WTC11 (cell line): ENCODE results near the gene PI4KA. TPM values are rescaled to one million over a fixed set of nuclear protein-coding genes. Genes with fewer than 3 reads are reported as not detected.

Experiments
- ATAC-seq: fragments of 200-7000 bp; cut with Tn5 transposase; 2 replicates; pipeline ENCODE4 v1.10.0; 2021; ENCODE audit warnings: mild to moderate bottlenecking, moderate library complexity
- CTCF ChIA-PET: fragments of 300-600 bp; sonication (Branson Sonifier 250); formaldehyde crosslinking; loops from one replicate; lab custom pipeline; 2021; ENCODE audit warnings: antibody characterized with exemption; lab: Charles Lee
- POLR2A ChIA-PET: fragments of 350-600 bp; sonication (Branson Sonifier 250); formaldehyde crosslinking; loops from one replicate; lab custom pipeline; 2021; ENCODE audit warnings: antibody characterized with exemption; lab: Charles Lee
- DNase-seq: peaks from one replicate; pipeline ENCODE4 v3.0.0; 2021; ENCODE audit warnings: low spot score
- H3K27ac Mint-ChIP-seq: 2 replicates; pipeline ENCODE4 v1.8.0; 2021; ENCODE audit warnings: mixed read lengths
- H3K27me3 Mint-ChIP-seq: 2 replicates; pipeline ENCODE4 v1.8.0; 2021; ENCODE audit warnings: low read depth, mild to moderate bottlenecking, moderate library complexity, mixed read lengths
- H3K36me3 Mint-ChIP-seq: 2 replicates; pipeline ENCODE4 v1.8.0; 2021; ENCODE audit warnings: mixed read lengths
- H3K4me1 Mint-ChIP-seq: 2 replicates; pipeline ENCODE4 v1.8.0; 2022; ENCODE audit warnings: mixed read lengths
- H3K4me3 Mint-ChIP-seq: 2 replicates; pipeline ENCODE4 v1.8.0; 2021; ENCODE audit warnings: mild to moderate bottlenecking, moderate library complexity, mixed read lengths
- H3K9me3 Mint-ChIP-seq: 2 replicates; pipeline ENCODE4 v1.8.0; 2021; ENCODE audit warnings: mixed read lengths
- ARID4B ChIP-seq: sonication (generic); formaldehyde crosslinking; IDR thresholded peaks from 2 replicates; pipeline ENCODE4 v1.8.0; 2023; ENCODE audit warnings: missing genetic modification reagents, mild to moderate bottlenecking, borderline replicate concordance
- ATF1 ChIP-seq: sonication (generic); formaldehyde crosslinking; IDR thresholded peaks from 2 replicates; pipeline ENCODE4 v1.8.1; 2023; ENCODE audit warnings: mild to moderate bottlenecking, moderate library complexity, missing genetic modification reagents
- CREM ChIP-seq: sonication (generic); formaldehyde crosslinking; IDR thresholded peaks from 2 replicates; pipeline ENCODE4 v1.8.1; 2022; ENCODE audit warnings: mild to moderate bottlenecking, missing genetic modification reagents, moderate library complexity
- E2F1 ChIP-seq: sonication (generic); formaldehyde crosslinking; IDR thresholded peaks from 2 replicates; pipeline ENCODE4 v1.8.0; 2022; ENCODE audit warnings: mild to moderate bottlenecking, missing genetic modification reagents
- E2F4 ChIP-seq: sonication (generic); formaldehyde crosslinking; IDR thresholded peaks from 2 replicates; pipeline ENCODE4 v1.8.1; 2022; ENCODE audit warnings: low read depth, mild to moderate bottlenecking, moderate library complexity, missing genetic modification reagents, borderline replicate concordance
- FOXJ3 ChIP-seq: sonication (generic); formaldehyde crosslinking; IDR thresholded peaks from 2 replicates; pipeline ENCODE4 v1.9.0; 2021; ENCODE audit warnings: missing genetic modification reagents, mild to moderate bottlenecking, borderline replicate concordance
- FOXP1 ChIP-seq: sonication (generic); formaldehyde crosslinking; IDR thresholded peaks from 2 replicates; pipeline ENCODE4 v1.8.0; 2022; ENCODE audit warnings: missing genetic modification reagents, mild to moderate bottlenecking, moderate library complexity, borderline replicate concordance
- GABPB1 ChIP-seq: sonication (generic); formaldehyde crosslinking; IDR thresholded peaks from 2 replicates; pipeline ENCODE4 v1.8.1; 2023; ENCODE audit warnings: mild to moderate bottlenecking, missing genetic modification reagents
- GTF2I ChIP-seq: fragments of 250-450 bp; sonication (Bioruptor Pico); conservative IDR thresholded peaks from 2 replicates; pipeline ENCODE4 v1.4.0; 2021; ENCODE audit warnings: mild to moderate bottlenecking
- JUN ChIP-seq: sonication (generic); formaldehyde crosslinking; IDR thresholded peaks from 2 replicates; pipeline ENCODE4 v1.8.0; 2023; ENCODE audit warnings: mild to moderate bottlenecking, missing genetic modification reagents
- NFATC4 ChIP-seq: fragments of 250-450 bp; sonication (Bioruptor Pico); IDR thresholded peaks from 2 replicates; pipeline ENCODE4 v1.9.0; 2021; ENCODE audit warnings: mild to moderate bottlenecking
- NFYB ChIP-seq: sonication (generic); formaldehyde crosslinking; conservative IDR thresholded peaks from 2 replicates; pipeline ENCODE4 v1.8.0; 2022; ENCODE audit warnings: low read depth, missing genetic modification reagents
- NR2C2 ChIP-seq: sonication (generic); formaldehyde crosslinking; IDR thresholded peaks from 2 replicates; pipeline ENCODE4 v1.8.0; 2022; ENCODE audit warnings: mild to moderate bottlenecking, missing genetic modification reagents
- NR3C1 ChIP-seq: sonication (generic); formaldehyde crosslinking; conservative IDR thresholded peaks from 2 replicates; pipeline ENCODE4 v1.8.1; 2023; ENCODE audit warnings: low read depth, mild to moderate bottlenecking, missing genetic modification reagents
- OVOL2 ChIP-seq: fragments of 250-450 bp; sonication (Bioruptor Pico); IDR thresholded peaks from 2 replicates; pipeline ENCODE4 v1.9.0; 2021; ENCODE audit warnings: mild to moderate bottlenecking, borderline replicate concordance
- PREB ChIP-seq: sonication (generic); formaldehyde crosslinking; IDR thresholded peaks from 2 replicates; pipeline ENCODE4 v1.8.1; 2022; ENCODE audit warnings: mild to moderate bottlenecking, missing genetic modification reagents, moderate library complexity, borderline replicate concordance
- SOX15 ChIP-seq: fragments of 250-450 bp; sonication (Bioruptor Pico); IDR thresholded peaks from 2 replicates; pipeline ENCODE4 v1.9.0; 2021; ENCODE audit warnings: mild to moderate bottlenecking
- SP1 ChIP-seq: sonication (generic); formaldehyde crosslinking; conservative IDR thresholded peaks from 2 replicates; pipeline ENCODE4 v1.8.1; 2022; ENCODE audit warnings: missing genetic modification reagents
- USF1 ChIP-seq: sonication (generic); formaldehyde crosslinking; IDR thresholded peaks from 2 replicates; pipeline ENCODE4 v1.8.0; 2022; ENCODE audit warnings: mild to moderate bottlenecking, missing genetic modification reagents
- ZBTB21 ChIP-seq: sonication (generic); formaldehyde crosslinking; IDR thresholded peaks from 2 replicates; pipeline ENCODE4 v1.8.1; 2023; ENCODE audit warnings: mild to moderate bottlenecking, missing genetic modification reagents, borderline replicate concordance
- ZNF121 ChIP-seq: sonication (generic); formaldehyde crosslinking; IDR thresholded peaks from 2 replicates; pipeline ENCODE4 v1.8.0; 2023; ENCODE audit warnings: missing genetic modification reagents
- ZNF219 ChIP-seq: sonication (generic); formaldehyde crosslinking; IDR thresholded peaks from 2 replicates; pipeline ENCODE4 v1.8.0; 2023; ENCODE audit warnings: missing genetic modification reagents, mild to moderate bottlenecking, borderline replicate concordance
- ZNF425 ChIP-seq: fragments of 250-450 bp; sonication (Bioruptor Pico); conservative IDR thresholded peaks from 2 replicates; pipeline ENCODE4 v1.9.0; 2021; ENCODE audit warnings: mild to moderate bottlenecking
- ZNF512 ChIP-seq: sonication (generic); formaldehyde crosslinking; IDR thresholded peaks from 2 replicates; pipeline ENCODE4 v1.8.1; 2022; ENCODE audit warnings: missing genetic modification reagents, borderline replicate concordance
- total RNA-seq: library from RNA; stranded (reverse); gene quantifications from 3 replicates; pipeline ENCODE4 v1.2.3, GENCODE V29; 2021

PI4KA gene
- total RNA-seq, 1 experiment from 2014 or later: 45.5 TPM

GRCh38 chr22:20748082-20748481, 110.5 kb downstream of the PI4KA start:
- ChIA-PET CTCF (no interaction called here), POLR2A (no interaction called here)
- Mint-ChIP-seq H3K4me1 (no peaks in the 10 kb centered on the region), H3K27ac (no peak overlapping the region), H3K36me3 (peaks cover 8% of the 10 kb centered on the region), H3K9me3 (no peaks in the 10 kb centered on the region), H3K27me3 (no peaks in the 10 kb centered on the region), H3K4me3 (no peak overlapping the region)
- ATAC-seq (no peak), DNase-seq (no peak)
- TF ChIP-seq ZNF121 (CRISPR knock-in tag) (no peak), CREM (CRISPR knock-in tag) (no peak), PREB (no peak), ZNF512 (no peak), NFYB (CRISPR knock-in tag) (no peak), E2F1 (no peak), JUN (CRISPR knock-in tag) (no peak), NR3C1 (CRISPR knock-in tag) (no peak), ATF1 (CRISPR knock-in tag) (no peak), ZNF425 (CRISPR knock-in tag) (no peak), FOXJ3 (CRISPR knock-in tag) (no peak), USF1 (CRISPR knock-in tag) (no peak), ZNF219 (CRISPR knock-in tag) (no peak), FOXP1 (CRISPR knock-in tag) (no peak), SOX15 (CRISPR knock-in tag) (no peak), OVOL2 (CRISPR knock-in tag) (no peak)

- Mint-ChIP-seq H3K27ac (no peak overlapping the region), H3K4me1 (no peaks in the 10 kb centered on the region), H3K9me3 (no peaks in the 10 kb centered on the region), H3K4me3 (no peak overlapping the region), H3K27me3 (no peaks in the 10 kb centered on the region), H3K36me3 (peaks cover 8% of the 10 kb centered on the region)
- POLR2A ChIA-PET: no interaction called here
- ATAC-seq: no peak
- no peak for DNase-seq
- CTCF ChIA-PET: interaction anchor here (0.7 kb wide), 1 partner anchor 232 kb away, joined by 3 read pairs; no protein-coding TSS in a partner anchor
- no peak for TF ChIP-seq ZBTB21 (CRISPR knock-in tag)
- no peak for TF ChIP-seq NR2C2 (CRISPR knock-in tag)
- TF ChIP-seq ATF1 (CRISPR knock-in tag): no peak
- TF ChIP-seq GTF2I (CRISPR knock-in tag): no peak
- no peak for TF ChIP-seq ARID4B (CRISPR knock-in tag)
- no peak for TF ChIP-seq NR3C1 (CRISPR knock-in tag)
- TF ChIP-seq E2F4: no peak
- no peak for TF ChIP-seq ZNF121 (CRISPR knock-in tag)
- TF ChIP-seq SP1 (CRISPR knock-in tag): no peak
- TF ChIP-seq GABPB1 (CRISPR knock-in tag): no peak
- no peak for TF ChIP-seq JUN (CRISPR knock-in tag)
- no peak for TF ChIP-seq ZNF219 (CRISPR knock-in tag)
- TF ChIP-seq NFATC4: no peak
These were observed 111.4 kb downstream of the PI4KA start for GRCh38 chr22:20747223-20747622.
